ENCODE results near the gene TKTL2.
"Not testable (repeated sequence)": the region's sequence is repeated elsewhere in the genome, so short reads cannot be mapped to it uniquely, and the experiment has no call there.

The TKTL2 gene

GRCh38 chr4:163447023-163447422 is 26.5 kb downstream of the TKTL2 start:
- not testable (repeated sequence) for DNase-seq (ENCODE audit: low read depth)

- DNase-seq (ENCODE audit: low read depth) = no peak
Measured at GRCh38 chr4:163440040-163440439, 33.5 kb downstream of the TKTL2 start.
